Measurements from ENCODE around the gene TMEM121B.

TMEM121B gene

DNA sequence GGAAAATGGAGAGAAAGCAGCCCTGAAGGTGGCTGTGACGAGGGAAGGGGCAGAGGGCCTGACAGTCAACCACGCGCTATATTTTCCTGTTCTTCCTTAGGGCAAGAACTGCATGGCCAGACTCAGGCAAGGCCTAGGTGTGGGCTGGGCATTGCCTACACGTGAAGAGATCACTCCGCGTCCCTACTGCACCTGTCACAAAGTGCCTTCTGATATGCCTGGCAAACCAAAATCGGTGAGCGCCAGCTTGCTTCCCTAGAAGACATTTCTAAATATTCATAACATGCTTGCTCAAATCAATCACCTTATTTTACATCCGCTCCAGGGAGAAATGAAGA lies 6.3 kb downstream of the TMEM121B start:
- no peak for TF ChIP-seq TAF1 (IDR thresholded peaks at IDR 0.05; ENCODE audit: low read depth)
- TF ChIP-seq TEAD4 (IDR thresholded peaks at IDR 0.05) = no peak
- TF ChIP-seq RAD21 (IDR thresholded peaks at IDR 0.05; ENCODE audit: low read depth) = no peak
- no peak for TF ChIP-seq NFIC (IDR thresholded peaks at IDR 0.05)
- TF ChIP-seq CREB1 (IDR thresholded peaks at IDR 0.05; ENCODE audit: low read depth) = no peak
- no peak for TF ChIP-seq EP300 (IDR thresholded peaks at IDR 0.05; ENCODE audit: borderline replicate concordance)
- TF ChIP-seq FOXM1 (IDR thresholded peaks at IDR 0.05; ENCODE audit: borderline replicate concordance, low read depth) = no peak
- TF ChIP-seq, protein P1, sequence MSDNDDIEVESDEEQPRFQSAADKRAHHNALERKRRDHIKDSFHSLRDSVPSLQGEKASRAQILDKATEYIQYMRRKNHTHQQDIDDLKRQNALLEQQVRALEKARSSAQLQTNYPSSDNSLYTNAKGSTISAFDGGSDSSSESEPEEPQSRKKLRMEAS (IDR thresholded peaks at IDR 0.05) = no peak

GRCh38 chr22:17114173-17114897 lies 6.8 kb downstream of the TMEM121B start:
- no peak for TF ChIP-seq FOXM1 (IDR thresholded peaks at IDR 0.05; ENCODE audit: borderline replicate concordance, low read depth)
- no peak for TF ChIP-seq EP300 (IDR thresholded peaks at IDR 0.05; ENCODE audit: borderline replicate concordance)
- TF ChIP-seq, protein P1 (IDR thresholded peaks at IDR 0.05) = no peak
- no peak for TF ChIP-seq EGR1 (IDR thresholded peaks at IDR 0.05)
- no peak for TF ChIP-seq USF1 (IDR thresholded peaks at IDR 0.05)

- TF ChIP-seq YY1 (IDR thresholded peaks at IDR 0.05; ENCODE audit: low read depth) = no peak
- TF ChIP-seq, protein P2, sequence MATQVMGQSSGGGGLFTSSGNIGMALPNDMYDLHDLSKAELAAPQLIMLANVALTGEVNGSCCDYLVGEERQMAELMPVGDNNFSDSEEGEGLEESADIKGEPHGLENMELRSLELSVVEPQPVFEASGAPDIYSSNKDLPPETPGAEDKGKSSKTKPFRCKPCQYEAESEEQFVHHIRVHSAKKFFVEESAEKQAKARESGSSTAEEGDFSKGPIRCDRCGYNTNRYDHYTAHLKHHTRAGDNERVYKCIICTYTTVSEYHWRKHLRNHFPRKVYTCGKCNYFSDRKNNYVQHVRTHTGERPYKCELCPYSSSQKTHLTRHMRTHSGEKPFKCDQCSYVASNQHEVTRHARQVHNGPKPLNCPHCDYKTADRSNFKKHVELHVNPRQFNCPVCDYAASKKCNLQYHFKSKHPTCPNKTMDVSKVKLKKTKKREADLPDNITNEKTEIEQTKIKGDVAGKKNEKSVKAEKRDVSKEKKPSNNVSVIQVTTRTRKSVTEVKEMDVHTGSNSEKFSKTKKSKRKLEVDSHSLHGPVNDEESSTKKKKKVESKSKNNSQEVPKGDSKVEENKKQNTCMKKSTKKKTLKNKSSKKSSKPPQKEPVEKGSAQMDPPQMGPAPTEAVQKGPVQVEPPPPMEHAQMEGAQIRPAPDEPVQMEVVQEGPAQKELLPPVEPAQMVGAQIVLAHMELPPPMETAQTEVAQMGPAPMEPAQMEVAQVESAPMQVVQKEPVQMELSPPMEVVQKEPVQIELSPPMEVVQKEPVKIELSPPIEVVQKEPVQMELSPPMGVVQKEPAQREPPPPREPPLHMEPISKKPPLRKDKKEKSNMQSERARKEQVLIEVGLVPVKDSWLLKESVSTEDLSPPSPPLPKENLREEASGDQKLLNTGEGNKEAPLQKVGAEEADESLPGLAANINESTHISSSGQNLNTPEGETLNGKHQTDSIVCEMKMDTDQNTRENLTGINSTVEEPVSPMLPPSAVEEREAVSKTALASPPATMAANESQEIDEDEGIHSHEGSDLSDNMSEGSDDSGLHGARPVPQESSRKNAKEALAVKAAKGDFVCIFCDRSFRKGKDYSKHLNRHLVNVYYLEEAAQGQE (IDR thresholded peaks at IDR 0.05; ENCODE audit: low read depth) = no peak
- no peak for TF ChIP-seq EGR1 (IDR thresholded peaks at IDR 0.05)
- no peak for TF ChIP-seq TEAD4 (IDR thresholded peaks at IDR 0.05)
- TF ChIP-seq EP300 (IDR thresholded peaks at IDR 0.05; ENCODE audit: borderline replicate concordance) = no peak
- TF ChIP-seq CREB1 (IDR thresholded peaks at IDR 0.05; ENCODE audit: low read depth) = no peak
- TF ChIP-seq, protein P1 (IDR thresholded peaks at IDR 0.05) = no peak
- no peak for TF ChIP-seq RAD21 (IDR thresholded peaks at IDR 0.05; ENCODE audit: low read depth)
These were observed 7.6 kb downstream of the TMEM121B start for GRCh38 chr22:17113600-17113999.

- no peak for TF ChIP-seq CEBPB (IDR thresholded peaks at IDR 0.05)
- TF ChIP-seq, protein P1 (IDR thresholded peaks at IDR 0.05) = no peak
- TF ChIP-seq EP300 (IDR thresholded peaks at IDR 0.05; ENCODE audit: borderline replicate concordance) = no peak
- TF ChIP-seq FOXM1 (IDR thresholded peaks at IDR 0.05; ENCODE audit: borderline replicate concordance, low read depth) = no peak
- TF ChIP-seq, protein P2 (IDR thresholded peaks at IDR 0.05; ENCODE audit: low read depth) = no peak
- TF ChIP-seq TCF12 (IDR thresholded peaks at IDR 0.05; ENCODE audit: low read depth) = no peak
- no peak for TF ChIP-seq TEAD4 (IDR thresholded peaks at IDR 0.05)
- TF ChIP-seq CREB1 (IDR thresholded peaks at IDR 0.05; ENCODE audit: low read depth) = no peak
- TF ChIP-seq TAF1 (IDR thresholded peaks at IDR 0.05; ENCODE audit: low read depth) = no peak
- TF ChIP-seq EGR1 (IDR thresholded peaks at IDR 0.05) = no peak
These were observed 8.6 kb downstream of the TMEM121B start for GRCh38 chr22:17112491-17113042.

- no peak for TF ChIP-seq EP300 (IDR thresholded peaks at IDR 0.05; ENCODE audit: borderline replicate concordance)
- TF ChIP-seq ZBTB7A (IDR thresholded peaks at IDR 0.05; ENCODE audit: low read depth) = no peak
- no peak for TF ChIP-seq CREB1 (IDR thresholded peaks at IDR 0.05; ENCODE audit: low read depth)
- TF ChIP-seq TAF1 (IDR thresholded peaks at IDR 0.05; ENCODE audit: low read depth) = no peak
- TF ChIP-seq, protein P1 (IDR thresholded peaks at IDR 0.05) = no peak
- no peak for TF ChIP-seq YY1 (IDR thresholded peaks at IDR 0.05; ENCODE audit: low read depth)
- TF ChIP-seq TCF12 (IDR thresholded peaks at IDR 0.05; ENCODE audit: low read depth) = no peak
- TF ChIP-seq USF1 (IDR thresholded peaks at IDR 0.05) = no peak
- TF ChIP-seq NFIC (IDR thresholded peaks at IDR 0.05) = no peak
- no peak for TF ChIP-seq FOXM1 (IDR thresholded peaks at IDR 0.05; ENCODE audit: borderline replicate concordance, low read depth)
- no peak for TF ChIP-seq TEAD4 (IDR thresholded peaks at IDR 0.05)
These were observed 10.2 kb downstream of the TMEM121B start for GRCh38 chr22:17110791-17111550.
